Vagina (tissue), 2 donors: ENCODE results near the gene ERAL1. TPM values are rescaled to one million over a fixed set of nuclear protein-coding genes. Genes with fewer than 3 reads are reported as not detected.
"Not testable (repeated sequence)": the region's sequence is repeated elsewhere in the genome, so short reads cannot be mapped to it uniquely, and the experiment has no call there.

Source experiments
- DNase-seq, 2 donors: peaks; one replicate each; pipeline ENCODE4 v3.0.0-alpha.2; 2017; ENCODE audit errors: extremely low spot score in 2 of 2
- H3K27ac ChIP-seq: fragments of 200-600 bp; sonication (generic); one replicate; pipeline ENCODE4 v1.5.1; 2019
- H3K27me3 ChIP-seq: fragments of 200-600 bp; sonication (generic); one replicate; pipeline ENCODE4 v1.5.1; 2019
- H3K36me3 ChIP-seq, 2 donors: fragments of 200-600 bp; sonication (generic); one replicate each; pipeline ENCODE4 v1.5.1; 2017 to 2019
- H3K4me1 ChIP-seq: fragments of 200-600 bp; sonication (generic); one replicate; pipeline ENCODE4 v1.5.1; 2019
- H3K4me3 ChIP-seq, 2 donors: fragments of 200-600 bp; sonication (generic); 1 replicate in 1 of 2; 2 replicates in 1 of 2; pipeline ENCODE4 v1.5.1; 2016 to 2019
- H3K9me3 ChIP-seq: fragments of 200-600 bp; sonication (generic); one replicate; pipeline ENCODE4 v1.5.1; 2019
- CTCF ChIP-seq, 3 experiments: fragments of 450-650 bp in 2 of 3; fragments of 200-600 bp in 1 of 3; sonication (generic) in 1 of 3; IDR thresholded peaks; one replicate each; pipeline ENCODE4 v1.5.1; 2017 to 2019; ENCODE audit warnings: antibody characterized with exemption in 3 of 3, mild to moderate bottlenecking in 2 of 3, moderate library complexity in 2 of 3
- POLR2A ChIP-seq, 2 donors: fragments of 450-650 bp; IDR thresholded peaks; one replicate each; pipeline ENCODE4 v1.6.1; 2017; ENCODE audit warnings: antibody characterized with exemption in 2 of 2, mild to moderate bottlenecking in 2 of 2, moderate library complexity in 2 of 2
- POLR2AphosphoS5 ChIP-seq, 2 donors: sonication (generic); formaldehyde crosslinking; IDR thresholded peaks; one replicate each; pipeline ENCODE4 v1.9.0; 2017; ENCODE audit warnings: antibody characterized with exemption in 2 of 2, mild to moderate bottlenecking in 2 of 2, low read depth in 1 of 2; ENCODE audit not compliant: insufficient read depth in 1 of 2
- intact Hi-C: fragments of 100-400 bp; cut with DNase I; formaldehyde crosslinking; loops from one replicate; pipeline ENCODE4 v1.15.1; 2023
- total RNA-seq: library from RNA; depleted of rRNA; stranded (reverse); fragments of >200 nt; gene quantifications from one replicate; pipeline ENCODE4 v1.2.3, GENCODE V29; 2016

The ERAL1 gene
- total RNA-seq, 1 donor from 2014 or later, result 44.9 TPM

GRCh38 chr17:28842282-28843012 lies 12.4 kb upstream of the ERAL1 start, which contains the start of gene FAM222B:
FAM222B (minus strand) TSS chr17:28842790; CDS start chr17:28766667, 76,123 bp downstream.
- H3K9me3 ChIP-seq, result no peaks in the 10 kb centered on the region
- H3K4me1 ChIP-seq, result peaks cover 16% of the 10 kb centered on the region
- peak; percentile 28 to 89 for TF ChIP-seq POLR2AphosphoS5 (IDR thresholded peaks at IDR 0.05; ENCODE audit: insufficient read depth in 1 of 2, low read depth in 1 of 2)
- no peak for TF ChIP-seq CTCF (IDR thresholded peaks at IDR 0.05)
- peak in 1 of 2 donors; percentile 43 for TF ChIP-seq POLR2A (IDR thresholded peaks at IDR 0.05)
- no peak for DNase-seq
- peak within 1 kb of the TSS; percentile 61 to 85 for H3K4me3 ChIP-seq
- H3K27ac ChIP-seq, result peak within 1 kb of the TSS; percentile 76
- H3K36me3 ChIP-seq, result no peaks in the 10 kb centered on the region
- no peaks in the 10 kb centered on the region for H3K27me3 ChIP-seq
- intact Hi-C loops, result no loop called here

GRCh38 chr17:28843816-28844148 lies 11.0 kb upstream of the ERAL1 start:
- Histone ChIP-seq H3K36me3 (no peaks in the 10 kb centered on the region), H3K4me1 (peaks cover 16% of the 10 kb centered on the region), H3K9me3 (no peaks in the 10 kb centered on the region), H3K27ac (no peak overlapping the region), H3K4me3 (no peak overlapping the region), H3K27me3 (no peaks in the 10 kb centered on the region)
- no peak for TF ChIP-seq POLR2AphosphoS5 (IDR thresholded peaks at IDR 0.05; ENCODE audit: insufficient read depth in 1 of 2, low read depth in 1 of 2)
- TF ChIP-seq POLR2A (IDR thresholded peaks at IDR 0.05), result no peak
- TF ChIP-seq CTCF (IDR thresholded peaks at IDR 0.05), result no peak
- no peak for DNase-seq
- intact Hi-C loops, result no loop called here

GRCh38 chr17:28846231-28846630 lies 8.6 kb upstream of the ERAL1 start:
- intact Hi-C loops, result no loop called here
- Histone ChIP-seq H3K27ac (no peak overlapping the region), H3K9me3 (no peaks in the 10 kb centered on the region), H3K4me1 (peaks cover 9% of the 10 kb centered on the region), H3K36me3 (no peaks in the 10 kb centered on the region), H3K4me3 (no peak overlapping the region), H3K27me3 (no peaks in the 10 kb centered on the region)
- no peak for TF ChIP-seq POLR2A (IDR thresholded peaks at IDR 0.05)
- no peak for TF ChIP-seq CTCF (IDR thresholded peaks at IDR 0.05)
- no peak for TF ChIP-seq POLR2AphosphoS5 (IDR thresholded peaks at IDR 0.05; ENCODE audit: insufficient read depth in 1 of 2, low read depth in 1 of 2)
- no peak for DNase-seq

GRCh38 chr17:28846699-28847098 lies 8.1 kb upstream of the ERAL1 start:
- H3K27ac ChIP-seq, DNase-seq, H3K4me3 ChIP-seq, H3K9me3 ChIP-seq, intact Hi-C loops, H3K27me3 ChIP-seq, H3K36me3 ChIP-seq, H3K4me1 ChIP-seq: not testable (repeated sequence)

GRCh38 chr17:28848667-28849066 lies 6.1 kb upstream of the ERAL1 start:
- H3K4me1 ChIP-seq, H3K4me3 ChIP-seq, H3K27ac ChIP-seq, H3K36me3 ChIP-seq, intact Hi-C loops, H3K27me3 ChIP-seq, DNase-seq, H3K9me3 ChIP-seq: not testable (repeated sequence)

- Histone ChIP-seq H3K27ac (no peak overlapping the region), H3K27me3 (no peaks in the 10 kb centered on the region), H3K36me3 (no peaks in the 10 kb centered on the region), H3K4me3 (no peak overlapping the region), H3K9me3 (no peaks in the 10 kb centered on the region), H3K4me1 (no peaks in the 10 kb centered on the region)
- no peak for TF ChIP-seq POLR2A (IDR thresholded peaks at IDR 0.05)
- no peak for TF ChIP-seq POLR2AphosphoS5 (IDR thresholded peaks at IDR 0.05; ENCODE audit: insufficient read depth in 1 of 2, low read depth in 1 of 2)
- no peak for TF ChIP-seq CTCF (IDR thresholded peaks at IDR 0.05)
- intact Hi-C loops, result no loop called here
- no peak for DNase-seq
Observed at GRCh38 chr17:28849281-28849680, 5.5 kb upstream of the ERAL1 start.
